GM18520 (cell line): Measurements from ENCODE around the gene RASA3.
"Not testable (repeated sequence)": the region's sequence is repeated elsewhere in the genome, so short reads cannot be mapped to it uniquely, and the experiment has no call there.

Experiments used
- ATAC-seq: cut with Tn5 transposase; IDR thresholded peaks from one replicate; pipeline ENCODE4 v1.9.1; 2021; ENCODE audit not compliant: unreplicated experiment

RASA3 gene

GRCh38 chr13:114142640-114143490 is 10.4 kb upstream of the RASA3 start:
- no peak for ATAC-seq

DNA sequence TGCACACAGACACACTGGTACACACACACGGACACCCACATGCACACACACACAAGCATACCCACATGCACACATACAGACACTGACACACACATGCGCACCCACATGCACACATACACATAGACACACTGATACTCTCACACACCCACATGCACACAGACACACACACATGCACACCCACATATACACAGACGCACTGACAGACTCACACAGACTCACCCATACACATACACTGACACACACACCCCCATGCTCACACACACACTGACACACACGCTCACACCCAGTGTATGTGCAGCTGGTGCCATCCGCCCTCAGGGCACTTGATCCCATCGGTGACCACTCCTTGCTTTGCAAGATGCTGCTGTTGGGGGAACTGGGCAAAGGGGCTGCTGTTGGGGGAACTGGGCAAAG is 9.7 kb upstream of the RASA3 start:
- ATAC-seq = no peak

GRCh38 chr13:114141261-114141996 is 9.0 kb upstream of the RASA3 start:
- ATAC-seq = no peak

DNA sequence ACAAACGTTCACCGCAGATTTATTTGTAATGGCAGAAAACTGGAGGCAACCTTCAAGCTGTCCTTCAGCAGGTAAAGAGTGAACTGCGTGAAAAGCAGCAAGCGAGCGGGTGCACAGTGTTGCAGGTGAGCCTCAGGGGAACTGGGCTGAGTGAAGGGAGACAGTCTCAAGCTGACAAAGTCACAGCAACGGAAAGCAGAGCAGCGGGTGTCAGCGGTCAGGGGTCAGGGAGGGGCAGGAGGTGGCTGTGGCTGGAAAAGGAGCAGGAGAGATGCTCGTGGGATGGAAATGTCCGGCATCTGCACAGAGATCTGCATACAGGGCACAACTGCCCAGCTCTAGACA is 8.5 kb upstream of the RASA3 start:
- ATAC-seq = no peak

GRCh38 chr13:114140131-114140905 is 7.9 kb upstream of the RASA3 start:
- ATAC-seq = no peak

- ATAC-seq = no peak
Observed at GRCh38 chr13:114136576-114136975, 4.2 kb upstream of the RASA3 start.

- no peak for ATAC-seq
Observed at GRCh38 chr13:114135731-114136171, 3.3 kb upstream of the RASA3 start.

DNA sequence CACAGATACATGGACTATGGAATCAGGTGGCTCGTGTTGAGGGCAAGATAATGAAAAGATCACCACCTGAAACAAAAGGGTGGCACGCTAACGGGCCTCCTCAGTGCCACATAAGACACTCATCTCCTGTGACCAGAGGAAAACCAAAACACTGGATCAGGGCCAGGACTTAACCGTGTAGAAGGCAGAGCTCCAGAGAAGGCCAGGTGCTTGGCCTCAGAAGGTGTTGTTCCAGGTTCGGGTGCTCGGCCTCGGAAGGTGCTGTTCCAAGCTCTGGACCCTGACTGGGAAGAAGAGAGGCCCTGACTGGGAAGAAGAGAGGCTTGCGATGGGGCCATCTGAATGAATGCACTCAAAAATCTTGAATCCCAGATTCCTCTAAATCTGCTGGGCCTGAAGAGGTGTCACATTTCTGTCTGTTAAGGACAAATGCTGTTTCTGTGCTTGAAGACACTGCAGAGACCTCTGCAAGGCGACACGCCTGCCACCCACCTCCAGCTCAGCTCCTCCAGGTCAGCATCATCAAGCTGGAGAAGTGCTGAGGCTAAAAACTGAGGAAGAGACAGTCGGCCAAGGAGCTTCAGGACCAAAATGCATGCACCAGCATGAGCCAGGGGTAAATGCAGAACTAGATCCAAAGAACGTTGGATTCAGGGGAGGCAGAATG is 2.7 kb upstream of the RASA3 start:
- ATAC-seq = no peak

DNA sequence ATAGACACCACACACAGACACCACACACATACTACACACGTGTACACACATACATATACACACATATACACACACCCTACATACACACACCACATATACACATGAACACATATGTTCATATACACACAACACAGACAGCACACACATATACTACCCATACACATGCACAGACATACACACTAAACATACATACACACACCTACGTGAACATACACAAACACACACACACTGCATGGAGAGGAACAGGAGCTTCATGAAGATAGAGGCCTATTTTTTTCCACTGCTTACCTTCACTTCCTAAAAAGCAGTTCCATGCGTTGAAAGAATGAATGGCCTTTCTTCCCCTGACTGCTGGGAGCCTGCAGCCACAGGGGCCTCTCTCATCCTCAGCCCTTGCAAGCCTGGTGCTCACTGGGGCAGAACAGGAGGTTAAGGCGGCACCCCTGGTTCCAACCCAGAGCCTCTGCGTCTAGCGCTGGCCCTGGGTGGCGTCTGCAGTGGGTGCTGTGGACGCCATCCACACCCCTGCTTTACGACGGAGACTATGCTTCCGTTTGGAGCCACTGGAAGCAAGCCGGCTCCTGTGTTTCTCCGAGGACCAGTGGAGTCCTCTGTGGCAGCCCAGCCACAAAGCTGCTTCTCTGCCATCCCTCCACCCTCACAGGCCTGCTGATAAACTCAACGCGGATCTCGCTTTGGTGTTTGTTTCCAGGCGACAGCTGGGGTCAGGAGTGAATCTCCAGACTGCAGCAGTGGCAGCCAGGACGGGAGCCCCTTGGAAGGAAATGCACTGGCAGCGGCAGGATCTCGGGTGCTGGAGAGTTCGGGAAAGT is 1.9 kb upstream of the RASA3 start:
- ATAC-seq = no peak

DNA sequence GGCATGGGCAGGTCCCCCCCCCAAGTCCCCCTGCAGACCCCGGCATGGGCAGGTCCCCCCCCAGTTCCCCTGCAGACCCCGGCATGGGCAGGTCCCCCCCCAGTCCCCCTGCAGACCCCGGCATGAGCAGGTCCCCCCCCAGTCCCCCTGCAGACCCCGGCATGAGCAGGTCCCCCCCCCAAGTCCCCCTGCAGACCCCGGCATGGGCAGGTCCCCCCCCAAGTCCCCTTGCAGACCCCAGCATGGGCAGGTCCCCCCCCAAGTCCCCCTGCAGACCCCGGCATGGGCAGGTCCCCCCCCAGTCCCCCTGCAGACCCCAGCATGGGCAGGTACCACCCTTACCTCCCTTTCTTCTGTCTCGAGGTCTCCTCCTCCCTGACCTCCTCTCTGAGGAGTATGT is 1.1 kb upstream of the RASA3 start:
- not testable (repeated sequence) for ATAC-seq

DNA sequence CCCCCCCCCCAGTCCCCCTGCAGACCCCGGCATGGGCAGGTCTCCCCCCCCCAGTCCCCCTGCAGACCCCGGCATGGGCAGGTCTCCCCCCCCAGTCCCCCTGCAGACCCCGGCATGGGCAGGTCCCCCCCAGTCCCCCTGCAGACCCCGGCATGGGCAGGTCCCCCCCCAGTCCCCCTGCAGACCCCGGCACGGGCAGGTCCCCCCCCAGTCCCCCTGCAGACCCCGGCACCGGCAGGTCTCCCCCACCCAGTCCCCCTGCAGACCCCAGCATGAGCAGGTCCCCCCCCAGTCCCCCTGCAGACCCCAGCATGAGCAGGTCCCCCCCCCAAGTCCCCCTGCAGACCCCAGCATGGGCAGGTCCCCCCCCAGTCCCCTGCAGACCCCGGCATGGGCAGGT is 703 bp upstream of the RASA3 start:
- ATAC-seq = not testable (repeated sequence)

DNA sequence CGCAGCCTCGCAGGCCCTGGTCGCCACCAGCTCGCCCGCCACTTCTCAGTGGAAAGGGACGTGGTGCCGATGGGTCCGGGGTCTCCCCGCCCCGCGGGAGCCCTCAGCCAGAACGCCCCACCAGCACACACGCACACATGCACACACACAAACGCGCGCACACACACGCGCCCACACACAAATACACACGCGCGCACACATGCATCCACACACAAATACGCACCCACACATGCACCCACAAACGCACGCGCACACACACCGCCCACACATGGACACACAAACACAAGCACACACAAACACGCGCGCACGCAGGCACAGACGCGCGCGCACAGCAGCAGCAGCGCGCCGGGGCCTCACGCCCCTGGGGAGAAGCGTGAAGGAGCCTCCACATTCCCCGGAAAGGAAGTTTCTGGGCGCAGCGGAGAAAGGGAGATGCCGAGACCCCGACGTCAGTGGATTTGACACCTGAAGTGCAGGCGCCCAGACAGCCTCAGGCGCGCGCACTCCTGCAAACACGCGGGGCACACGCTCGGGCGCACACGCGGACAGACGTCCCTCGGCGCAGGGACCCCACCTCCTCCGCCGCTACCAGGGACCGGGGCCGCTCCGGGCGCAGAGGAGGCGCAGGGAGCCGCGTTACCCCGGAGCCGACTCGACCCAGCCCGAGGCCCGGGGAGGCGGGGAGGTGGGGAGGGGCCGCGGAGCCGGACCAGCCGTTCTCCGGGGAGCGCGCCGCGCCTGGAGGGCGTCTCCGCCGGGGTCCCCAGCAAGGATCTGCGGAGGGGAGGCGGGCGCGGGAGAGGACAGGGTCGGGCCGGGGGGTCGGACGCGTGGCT is 622 bp downstream of the RASA3 start:
- no peak for ATAC-seq

GRCh38 chr13:114130837-114131582 is 1.4 kb downstream of the RASA3 start:
- ATAC-seq = no peak

DNA sequence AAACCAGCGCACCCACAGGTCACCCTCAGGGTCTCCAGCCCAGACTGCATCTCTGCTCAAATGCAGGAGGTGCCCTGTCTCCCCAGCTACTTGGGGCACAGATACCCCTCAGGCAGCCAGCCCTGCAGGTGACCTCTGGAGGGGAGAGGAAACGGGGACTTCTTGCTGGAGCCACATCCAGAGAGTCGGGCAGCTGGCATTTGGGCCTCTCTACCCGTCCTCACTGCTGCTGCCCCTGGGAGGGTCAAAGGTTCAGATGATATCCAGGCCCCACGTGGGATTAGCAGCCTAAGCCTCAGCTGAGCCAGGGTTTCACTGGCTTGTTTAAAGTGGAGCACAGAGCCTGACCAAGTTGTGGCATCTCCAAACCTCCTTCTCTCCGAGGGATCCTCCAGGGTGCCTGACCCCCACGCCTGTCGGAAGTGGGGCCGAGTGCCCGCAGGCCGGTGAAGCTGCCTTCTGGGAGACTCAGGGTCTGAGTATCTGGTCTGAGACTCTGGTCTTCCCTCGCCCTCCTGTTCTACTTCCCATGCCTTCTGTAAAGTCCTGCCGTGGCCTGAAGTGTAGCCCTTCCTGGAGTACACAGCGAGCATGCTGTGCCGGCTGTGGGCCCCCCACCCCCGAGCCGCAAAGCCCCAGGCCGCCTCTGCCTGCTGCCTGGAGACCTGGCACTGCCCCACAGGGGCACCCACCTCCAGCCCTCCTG is 2.1 kb downstream of the RASA3 start:
- ATAC-seq = no peak

GRCh38 chr13:114129649-114130062 is 2.8 kb downstream of the RASA3 start:
- ATAC-seq = no peak

GRCh38 chr13:114128624-114129522 is 3.5 kb downstream of the RASA3 start:
- ATAC-seq = peak; percentile 57

DNA sequence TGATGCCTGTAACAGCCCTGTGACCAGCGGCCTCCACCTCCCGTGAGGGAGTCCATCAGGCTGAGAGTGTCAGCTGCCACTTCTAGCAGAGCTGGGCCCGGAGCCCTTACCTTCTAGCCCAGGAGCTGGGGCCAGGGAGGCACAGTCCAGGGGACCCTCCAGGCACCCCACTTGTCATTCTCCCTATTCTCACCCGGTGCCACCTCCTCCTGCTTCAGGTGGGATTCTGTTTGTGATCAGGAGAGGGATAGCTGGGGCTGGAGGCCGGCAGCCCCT is 4.1 kb downstream of the RASA3 start:
- ATAC-seq = no peak
